GM12878 (cell line): ENCODE data around the gene PEAR1.

Experiments
- SREBF2 ChIP-seq: IDR thresholded peaks from 2 replicates; pipeline ENCODE4 v1.6.1; 2012; ENCODE audit warnings: mild to moderate bottlenecking, low read length
- TF ChIP-seq, protein P1 (sequence below), 3 experiments: IDR thresholded peaks in 2 of 3; conservative IDR thresholded peaks in 1 of 3; 2 replicates each; pipeline ENCODE4 v1.5.1; 2011; ENCODE audit warnings: low read depth in 3 of 3, low read length in 3 of 3, mild to moderate bottlenecking in 3 of 3, control low read depth in 2 of 3, moderate library complexity in 2 of 3, inconsistent platforms in 1 of 3, mixed read lengths in 1 of 3; ENCODE audit not compliant: control insufficient read depth in 2 of 3, insufficient read depth in 1 of 3; ENCODE audit errors: extremely low read depth in 1 of 3

DNA sequence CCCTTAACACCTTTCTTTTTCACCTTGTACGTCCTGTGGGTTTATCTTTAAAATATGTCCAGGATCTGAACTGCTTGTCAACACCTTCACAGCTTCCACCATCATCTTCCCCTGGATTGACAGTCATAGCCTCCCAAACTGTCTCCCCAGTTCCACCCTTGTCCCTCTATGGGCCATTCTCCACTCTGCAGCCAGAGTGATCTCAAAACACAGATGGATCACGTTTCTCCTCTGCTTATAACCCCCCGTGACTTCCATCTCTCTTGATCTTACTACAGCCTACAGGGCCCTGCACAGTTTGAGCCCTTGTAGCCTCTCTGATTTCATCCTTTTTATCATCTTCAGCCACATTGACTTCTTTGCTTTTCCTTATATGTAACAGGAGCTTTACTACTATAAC lies 38.9 kb upstream of the PEAR1 start:
- TF ChIP-seq, protein P1, sequence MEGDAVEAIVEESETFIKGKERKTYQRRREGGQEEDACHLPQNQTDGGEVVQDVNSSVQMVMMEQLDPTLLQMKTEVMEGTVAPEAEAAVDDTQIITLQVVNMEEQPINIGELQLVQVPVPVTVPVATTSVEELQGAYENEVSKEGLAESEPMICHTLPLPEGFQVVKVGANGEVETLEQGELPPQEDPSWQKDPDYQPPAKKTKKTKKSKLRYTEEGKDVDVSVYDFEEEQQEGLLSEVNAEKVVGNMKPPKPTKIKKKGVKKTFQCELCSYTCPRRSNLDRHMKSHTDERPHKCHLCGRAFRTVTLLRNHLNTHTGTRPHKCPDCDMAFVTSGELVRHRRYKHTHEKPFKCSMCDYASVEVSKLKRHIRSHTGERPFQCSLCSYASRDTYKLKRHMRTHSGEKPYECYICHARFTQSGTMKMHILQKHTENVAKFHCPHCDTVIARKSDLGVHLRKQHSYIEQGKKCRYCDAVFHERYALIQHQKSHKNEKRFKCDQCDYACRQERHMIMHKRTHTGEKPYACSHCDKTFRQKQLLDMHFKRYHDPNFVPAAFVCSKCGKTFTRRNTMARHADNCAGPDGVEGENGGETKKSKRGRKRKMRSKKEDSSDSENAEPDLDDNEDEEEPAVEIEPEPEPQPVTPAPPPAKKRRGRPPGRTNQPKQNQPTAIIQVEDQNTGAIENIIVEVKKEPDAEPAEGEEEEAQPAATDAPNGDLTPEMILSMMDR (IDR thresholded peaks at IDR 0.05 in 2 of 3, conservative IDR thresholded peaks at IDR 0.05 in 1 of 3; ENCODE audit: control insufficient read depth in 2 of 3, extremely low read depth in 1 of 3, insufficient read depth in 1 of 3, low read depth in 3 of 3, low read length in 3 of 3), result no peak
- TF ChIP-seq SREBF2, result no peak
